ENCODE measurements around the gene VILL.

Gene VILL

DNA sequence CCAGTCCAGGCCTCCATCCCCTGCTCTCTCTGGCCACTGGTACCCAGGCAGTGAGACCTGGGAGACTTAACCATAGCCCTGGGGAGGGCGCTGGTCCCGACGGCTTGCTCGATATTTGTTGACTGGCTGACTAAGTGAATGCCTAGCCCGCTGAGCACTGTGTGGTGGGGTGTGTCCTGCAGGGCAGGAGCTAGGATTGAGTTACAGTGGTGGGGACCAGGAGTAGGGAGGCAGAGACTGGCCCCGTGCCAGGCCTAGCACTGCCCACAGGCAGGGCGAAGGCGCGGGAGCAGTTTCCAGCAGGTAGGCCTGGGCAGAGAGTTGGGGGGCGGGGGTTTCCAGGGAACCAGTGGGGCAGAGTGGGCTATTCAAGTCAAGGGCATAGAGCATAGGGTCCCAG lies at the start of gene VILL:
TSS of gene VILL (plus strand) at position 260 of the 400 bp plus-strand sequence. CDS start 2,887 bp downstream, outside the sequence.
- no peak for DNase-seq

DNA sequence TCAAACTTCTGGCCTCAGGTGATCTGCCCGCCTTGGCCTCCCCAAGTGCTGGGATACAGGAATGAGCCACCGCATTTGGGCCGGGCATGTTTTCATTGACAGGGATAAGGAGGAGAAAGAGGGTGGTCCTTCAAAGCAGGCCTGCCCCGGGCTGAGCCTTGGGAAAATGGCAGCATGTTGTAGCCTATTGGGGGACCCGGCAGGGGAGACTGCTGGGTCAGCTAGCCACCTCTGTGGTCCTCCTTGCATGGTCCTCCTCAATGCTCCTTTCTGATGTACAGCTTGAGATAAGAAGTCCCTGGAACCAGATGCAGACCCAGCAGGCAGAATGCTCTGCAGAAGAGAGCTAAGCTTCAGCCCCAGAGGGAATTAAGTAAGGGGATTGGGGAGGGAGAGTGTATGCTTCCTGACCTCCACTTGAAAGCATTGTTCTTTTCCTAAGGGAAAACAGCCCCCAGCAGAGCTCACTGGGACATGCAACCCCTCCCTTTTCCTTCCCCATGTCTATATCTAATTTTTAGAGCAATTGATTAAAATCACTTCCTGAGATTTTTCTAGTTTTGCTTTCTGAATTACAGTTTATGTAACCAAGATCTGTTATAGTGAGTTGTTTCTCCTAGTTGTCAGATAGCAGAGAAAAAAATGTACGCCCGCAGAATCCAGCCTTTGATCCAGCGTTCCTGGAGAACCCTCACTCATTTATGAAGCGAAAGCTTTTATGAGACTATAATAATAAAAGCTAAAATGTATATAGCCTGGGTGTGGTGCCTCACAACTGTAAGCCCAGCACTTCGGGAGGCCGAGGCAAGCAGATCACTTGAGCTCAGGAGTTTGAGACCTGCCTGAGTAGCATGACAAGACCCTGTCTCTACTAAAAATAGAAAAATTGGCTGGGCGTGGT lies 48.7 kb upstream of the VILL start:
- DNase-seq: no peak

DNA sequence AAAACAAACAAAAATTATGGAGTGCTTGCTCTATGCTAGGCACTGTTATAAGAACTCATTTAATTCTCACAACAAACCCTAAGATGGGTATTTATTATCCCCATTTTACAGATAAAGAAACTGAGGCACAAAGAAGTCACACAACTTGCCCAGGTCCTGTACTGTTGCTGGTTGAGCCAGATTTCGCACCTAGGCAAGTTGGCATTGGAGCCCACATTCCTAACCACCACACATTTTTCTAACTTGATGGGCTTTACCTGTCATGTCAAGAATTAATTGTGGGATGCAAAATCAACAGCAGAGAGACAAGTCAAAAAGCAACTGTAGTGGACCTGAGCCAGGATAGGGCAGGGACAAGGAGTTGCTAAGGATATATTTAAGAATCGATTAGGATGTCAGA lies 47.9 kb upstream of the VILL start:
- no peak for DNase-seq

DNA sequence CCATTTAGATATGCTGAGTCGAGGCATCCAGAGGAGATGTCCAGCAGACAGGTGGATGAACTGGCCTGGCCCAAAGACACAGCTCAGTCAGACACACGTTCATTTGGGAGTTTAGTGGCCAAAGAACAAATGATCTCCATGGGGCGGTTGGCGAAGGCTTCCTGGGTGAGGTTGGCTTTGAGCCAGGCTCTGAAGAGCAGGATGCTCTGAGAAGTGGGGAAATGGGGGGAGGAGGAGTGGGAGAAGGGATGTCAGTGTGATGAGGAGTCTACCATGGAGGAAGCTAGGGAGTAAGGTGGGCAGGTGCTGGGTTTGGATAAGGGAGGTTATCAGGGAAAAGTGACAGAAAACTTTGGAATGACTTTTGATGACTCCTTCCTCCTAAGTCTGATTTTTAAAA lies 47.5 kb upstream of the VILL start:
- no peak for DNase-seq

DNA sequence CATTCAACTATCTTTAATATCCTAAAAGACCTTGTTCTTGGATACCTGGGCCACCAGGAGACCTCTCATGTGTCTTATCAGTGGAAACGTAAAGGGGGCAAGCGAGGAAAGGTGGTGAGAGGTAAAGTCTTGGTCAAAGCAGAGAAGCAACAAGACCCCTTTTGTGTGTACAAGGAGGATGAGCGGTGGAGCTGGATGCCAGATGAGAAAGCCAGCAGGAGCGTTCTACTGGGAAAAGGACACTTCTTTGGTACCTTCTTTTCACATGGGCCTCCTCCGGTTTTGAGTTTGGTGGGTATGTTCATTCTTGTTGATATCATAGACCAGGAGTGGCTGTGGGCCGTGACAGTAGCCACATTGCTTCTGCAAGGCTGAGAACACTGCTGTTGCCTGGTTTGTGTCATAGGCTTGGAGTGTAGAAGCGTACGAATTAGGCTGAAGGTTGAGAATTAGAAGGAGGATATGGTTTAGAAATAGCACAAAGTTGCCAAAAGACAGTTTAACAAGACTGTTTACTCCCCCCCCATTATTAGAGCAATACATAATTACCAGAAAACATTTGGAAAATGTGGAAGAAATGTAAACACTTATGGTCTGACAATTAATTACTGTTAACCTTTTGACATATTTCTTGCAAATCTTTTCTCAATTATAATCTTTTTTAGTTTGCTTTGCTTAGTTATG lies 46.8 kb upstream of the VILL start:
- no peak for DNase-seq

DNA sequence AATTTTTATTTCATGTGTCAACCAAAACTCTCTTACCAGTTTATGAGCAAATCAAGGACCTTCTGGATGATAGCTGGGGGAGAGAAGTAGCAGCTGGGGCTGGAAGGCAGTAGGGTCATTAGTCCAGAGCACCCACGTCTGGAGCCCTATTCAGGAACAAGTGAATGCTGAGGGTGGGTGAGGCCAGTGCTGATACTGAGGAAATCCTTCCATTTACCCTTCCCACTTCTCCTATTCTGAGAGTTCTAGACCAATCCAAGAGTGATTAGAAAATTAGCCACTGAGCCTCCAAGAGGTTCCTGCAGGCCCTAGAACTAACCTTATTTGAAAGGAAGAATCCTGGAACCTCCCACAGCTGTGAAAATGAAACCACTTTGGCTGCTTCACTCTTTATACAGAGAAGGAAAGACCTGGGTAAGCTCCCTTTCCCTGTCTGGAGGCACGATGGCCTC lies 46.2 kb upstream of the VILL start:
- no peak for DNase-seq

DNA sequence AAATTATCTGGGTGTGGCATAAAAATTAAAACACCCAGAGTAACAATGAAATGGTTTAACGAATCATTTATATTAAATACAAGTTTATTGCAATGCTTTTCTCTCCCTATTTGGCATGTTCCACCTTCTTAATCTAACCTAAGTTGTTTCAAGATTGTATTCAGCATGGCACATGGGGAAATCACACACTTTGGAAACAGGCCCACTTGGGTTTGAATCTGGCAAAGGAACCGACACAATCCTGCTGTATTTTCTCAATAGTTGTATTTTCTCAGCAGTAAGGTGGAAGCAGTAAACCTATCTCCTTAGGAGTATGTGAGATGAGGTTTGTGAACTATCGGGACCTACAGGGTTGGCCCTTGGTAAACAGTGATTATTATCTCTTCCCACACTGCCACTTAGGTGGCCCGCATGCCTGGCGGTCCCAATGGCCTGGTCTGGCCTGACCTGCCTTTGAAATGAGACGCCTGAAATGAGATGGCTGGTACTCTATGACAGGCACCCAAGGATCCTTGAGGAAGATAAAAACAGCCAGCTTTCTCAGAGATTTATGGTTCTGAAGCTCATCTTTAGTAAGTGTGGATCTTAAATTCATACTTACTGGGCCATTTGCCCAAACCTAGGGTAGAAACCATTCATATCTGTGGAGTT lies 45.3 kb upstream of the VILL start:
- no peak for DNase-seq

DNA sequence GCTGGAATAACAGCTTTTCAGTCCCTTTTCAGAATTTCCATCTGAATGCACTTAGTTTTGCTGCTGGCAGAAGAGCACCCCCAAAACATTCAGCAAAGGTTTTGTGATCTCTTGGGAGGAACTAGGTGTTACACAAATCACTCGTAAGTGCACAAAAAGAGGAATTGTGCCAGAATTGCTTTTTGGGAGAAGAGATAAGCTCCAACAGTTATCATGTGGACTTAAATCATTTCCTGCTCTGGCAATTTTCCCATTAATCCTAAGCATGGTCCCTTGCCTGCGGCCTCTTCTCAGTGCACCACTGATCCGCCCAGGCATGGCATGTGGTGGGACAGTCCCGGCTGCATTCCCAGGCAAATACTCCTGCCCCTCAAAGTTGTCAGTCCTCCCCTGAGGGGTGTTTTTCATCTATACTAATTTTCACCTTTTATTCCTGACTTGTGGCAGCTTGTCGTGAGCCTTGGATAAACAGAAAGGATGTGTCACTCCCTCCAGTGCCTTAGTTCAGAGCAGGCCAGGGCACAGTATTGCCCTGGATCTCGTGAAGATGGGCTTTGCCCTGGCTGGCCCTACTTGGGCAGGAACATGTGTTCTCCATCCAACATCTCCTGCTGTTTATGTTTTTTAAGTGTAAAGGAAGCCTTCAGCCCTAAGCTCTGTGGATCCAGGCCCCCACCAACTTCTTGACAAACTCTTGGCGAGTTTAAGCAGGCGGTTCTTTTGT lies 44.6 kb upstream of the VILL start:
- DNase-seq: no peak

DNA sequence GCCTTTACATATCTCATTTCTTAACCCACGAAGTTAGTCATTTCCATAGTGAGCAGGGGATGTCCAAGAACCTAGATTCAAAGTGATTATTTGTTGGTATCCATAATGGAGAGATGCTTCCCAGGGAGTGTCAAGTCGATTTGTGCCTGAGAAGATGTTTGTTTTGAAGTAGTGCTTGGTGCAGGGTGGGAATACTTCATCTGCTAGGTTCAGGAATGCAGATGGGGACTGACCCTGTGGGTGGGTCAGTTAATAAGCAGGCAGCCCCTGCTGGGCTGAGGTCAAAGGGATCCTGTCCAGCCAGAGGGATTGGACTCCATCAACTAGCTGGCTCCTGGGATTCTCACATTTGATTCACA lies 44.1 kb upstream of the VILL start:
- DNase-seq: no peak

DNA sequence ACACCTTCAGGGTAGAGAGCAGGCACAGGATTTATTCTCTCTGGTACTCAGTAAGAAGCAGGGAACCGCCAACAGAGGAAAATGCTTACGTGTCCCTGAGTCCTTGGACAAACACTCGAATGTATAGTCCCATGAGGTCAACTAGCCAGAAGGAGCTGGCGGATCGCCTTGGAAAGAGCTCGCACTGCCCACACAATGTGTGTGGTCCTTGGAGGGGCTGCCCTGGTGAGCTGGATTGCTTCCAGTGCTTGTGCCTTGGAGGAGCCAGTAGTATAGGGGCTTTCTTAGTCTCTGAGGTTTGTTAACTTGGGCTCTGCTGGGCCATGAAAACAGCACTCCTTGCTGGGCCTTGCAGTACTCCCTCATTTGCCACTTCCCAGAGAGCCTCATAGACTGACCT lies 40.7 kb upstream of the VILL start:
- no peak for DNase-seq

DNA sequence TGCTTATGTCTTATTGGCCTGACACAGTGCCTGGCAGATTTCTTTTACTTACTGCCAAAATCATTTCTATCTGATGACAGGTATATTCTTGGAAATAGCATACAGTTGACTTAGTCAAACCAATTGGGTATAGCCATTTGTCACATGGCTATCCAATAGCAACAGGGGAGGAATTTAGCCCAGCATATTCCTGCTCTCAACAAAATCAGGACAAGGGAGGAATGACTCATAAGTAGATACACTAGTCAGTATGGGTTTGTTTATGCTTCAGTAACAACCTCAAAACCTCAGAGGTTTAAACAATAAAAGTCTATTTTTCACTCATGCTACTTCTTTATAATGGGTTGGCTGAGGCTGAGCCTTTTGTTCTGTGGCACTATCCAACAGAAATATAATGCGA lies 38.0 kb upstream of the VILL start:
- DNase-seq: no peak

DNA sequence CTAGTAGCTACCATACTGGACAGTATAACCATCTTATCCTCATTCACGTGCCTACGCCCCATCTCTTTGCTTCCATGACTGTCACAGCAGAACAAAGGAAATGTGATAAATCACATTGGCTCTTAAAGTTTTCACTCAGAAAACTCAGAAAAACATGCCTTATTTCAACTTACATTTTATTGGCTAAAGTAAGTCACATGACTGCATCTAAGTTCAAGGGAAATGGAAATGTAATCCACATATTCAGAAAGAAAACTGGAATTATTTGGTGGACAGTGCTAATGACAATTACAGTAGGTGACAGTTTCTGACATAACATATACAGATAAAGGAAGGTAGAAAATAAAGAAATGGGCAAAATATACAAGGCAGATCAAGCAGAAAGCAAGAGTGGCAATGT lies 37.4 kb upstream of the VILL start:
- DNase-seq: no peak

DNA sequence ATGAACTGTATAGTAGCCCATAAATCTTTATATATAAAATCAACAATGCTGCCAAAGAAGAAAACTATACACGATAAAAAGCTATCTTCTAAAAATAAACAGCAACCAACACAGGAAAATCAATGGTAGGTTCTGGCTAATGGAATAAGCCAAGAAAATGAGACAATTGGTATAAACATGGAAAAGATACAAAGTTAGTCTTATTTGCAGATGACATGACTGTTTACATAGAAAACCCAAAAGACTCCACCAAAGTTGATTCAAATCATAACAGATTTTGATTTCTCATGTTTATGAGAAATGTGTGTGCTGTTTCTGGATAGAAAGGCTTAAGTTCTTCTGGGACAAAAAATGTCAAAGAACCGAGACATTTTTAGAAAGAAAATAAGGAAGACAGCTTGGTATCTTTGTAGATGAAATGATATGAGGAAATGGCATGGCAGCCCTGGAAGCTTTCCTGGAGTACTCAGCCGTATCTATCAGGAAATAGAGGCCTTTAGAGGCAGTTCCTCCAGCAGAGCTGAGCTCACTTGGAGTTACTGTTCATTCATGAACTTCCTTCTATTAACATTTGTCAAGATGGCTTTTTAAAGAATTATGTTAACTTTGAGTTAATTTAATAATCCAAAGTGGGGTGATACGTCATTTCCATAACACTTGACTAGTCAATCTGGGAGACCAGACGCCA lies 36.7 kb upstream of the VILL start:
- DNase-seq: no peak

DNA sequence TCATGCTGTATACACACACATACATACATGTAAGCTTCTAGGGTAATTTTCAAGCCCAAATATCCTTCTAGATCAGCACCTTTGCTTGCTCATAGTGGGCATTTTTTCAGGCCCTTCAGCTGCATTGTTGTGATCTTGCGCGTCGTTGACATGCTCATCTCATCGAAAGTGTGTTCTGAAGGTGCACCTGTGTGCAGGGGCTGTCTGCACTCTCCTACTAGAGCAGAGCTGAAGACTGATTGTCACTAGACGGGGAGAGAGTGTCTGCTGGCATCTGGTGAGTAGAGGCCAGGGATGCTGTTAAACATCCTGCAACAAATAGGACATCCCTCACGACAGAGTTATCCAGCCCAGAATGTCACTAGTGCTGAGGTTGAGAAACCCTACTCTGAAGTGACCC lies 35.7 kb upstream of the VILL start:
- no peak for DNase-seq

DNA sequence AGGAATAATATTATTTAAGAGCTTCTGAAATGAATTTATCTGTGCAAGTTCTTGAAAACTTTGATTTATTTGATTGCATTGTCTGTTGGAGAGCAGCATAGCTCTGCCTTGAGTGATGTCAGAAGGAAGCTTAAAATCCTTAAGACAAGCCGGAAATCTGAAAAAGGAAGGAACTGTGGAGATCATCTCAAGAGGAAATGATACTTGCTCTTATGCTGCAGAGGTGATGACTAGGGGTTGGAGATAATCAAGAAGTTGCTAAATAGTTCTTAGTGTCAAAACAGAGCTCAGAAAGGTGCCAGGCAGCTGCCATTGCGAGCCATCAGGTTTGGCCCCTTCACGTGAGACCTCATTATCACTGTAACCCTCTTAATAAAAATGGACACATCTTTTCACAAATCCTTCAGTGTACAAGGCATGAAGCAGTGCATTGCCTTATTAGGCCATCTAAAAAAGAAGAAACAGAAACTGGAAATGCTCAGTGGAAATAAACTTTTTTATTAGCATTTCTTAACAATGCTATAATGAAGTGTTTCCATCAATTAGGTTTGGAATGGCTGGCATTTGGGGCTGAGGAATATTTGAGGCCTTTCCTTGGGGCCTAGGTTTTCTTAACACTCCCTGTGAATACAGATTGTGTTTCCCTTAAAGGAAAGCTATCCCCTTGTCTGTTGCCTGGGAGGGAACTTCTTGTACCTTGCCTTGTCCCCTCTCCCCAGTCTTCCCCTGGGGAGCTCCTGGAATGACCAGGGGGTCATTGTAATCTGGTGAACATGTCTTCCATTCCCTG lies 34.5 kb upstream of the VILL start:
- DNase-seq: no peak

DNA sequence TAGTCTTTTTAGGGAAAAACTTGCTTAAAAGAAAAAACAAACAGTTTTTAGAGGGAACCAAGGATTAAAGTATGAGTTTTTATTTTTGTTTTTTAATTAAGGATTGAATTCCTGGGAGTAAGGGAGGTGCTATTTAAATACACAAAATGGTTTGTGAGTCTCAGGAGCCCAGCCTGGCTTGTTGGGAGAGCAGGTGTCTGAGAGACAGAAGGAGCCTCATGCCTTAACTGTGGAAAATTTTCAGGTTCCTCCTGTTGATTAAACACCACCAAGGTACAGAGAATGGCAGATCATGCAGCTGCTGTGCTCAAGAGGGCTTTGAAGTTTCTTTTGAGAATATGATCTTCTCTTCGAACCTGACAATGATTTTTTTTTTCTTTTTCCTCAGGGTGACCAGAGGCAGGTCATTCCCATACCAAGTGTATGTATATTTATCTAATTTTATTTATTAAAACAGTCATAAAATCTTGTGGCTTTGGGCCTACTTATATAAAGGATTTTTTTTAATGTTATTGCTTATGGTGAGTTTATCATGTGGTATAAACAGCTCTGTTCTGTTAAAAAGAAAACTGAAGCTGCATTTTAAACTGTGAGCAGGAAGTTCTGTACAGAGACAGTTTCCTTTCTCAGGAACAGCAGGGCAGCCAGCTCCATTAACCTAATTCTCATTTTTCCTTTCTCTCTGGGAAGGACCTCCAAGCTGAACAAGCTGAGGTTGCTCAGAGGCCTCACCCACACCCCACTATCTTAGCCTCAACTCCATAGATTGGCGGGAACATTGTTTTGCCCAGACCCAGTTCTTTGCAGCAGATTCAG lies 33.7 kb upstream of the VILL start:
- no peak for DNase-seq

DNA sequence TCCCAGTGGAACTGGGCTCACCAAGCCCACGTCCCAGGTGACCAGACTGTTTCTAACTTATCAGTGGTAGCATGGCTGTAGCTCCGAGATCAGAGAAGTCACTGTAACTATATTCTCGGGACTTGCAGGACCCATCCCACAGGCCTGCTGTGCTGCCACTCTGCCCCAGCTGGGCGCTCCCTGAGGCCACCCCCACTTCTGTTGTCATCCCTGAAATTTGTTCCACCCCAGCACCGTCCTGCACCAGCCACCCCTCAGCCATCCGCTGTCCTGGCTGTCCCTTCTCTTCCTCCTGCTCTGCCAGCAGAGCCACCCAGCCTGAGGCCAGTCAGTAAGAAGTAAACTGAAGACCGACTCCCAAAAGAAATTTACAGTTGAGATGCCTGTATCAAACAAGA lies 33.0 kb upstream of the VILL start:
- DNase-seq: no peak

DNA sequence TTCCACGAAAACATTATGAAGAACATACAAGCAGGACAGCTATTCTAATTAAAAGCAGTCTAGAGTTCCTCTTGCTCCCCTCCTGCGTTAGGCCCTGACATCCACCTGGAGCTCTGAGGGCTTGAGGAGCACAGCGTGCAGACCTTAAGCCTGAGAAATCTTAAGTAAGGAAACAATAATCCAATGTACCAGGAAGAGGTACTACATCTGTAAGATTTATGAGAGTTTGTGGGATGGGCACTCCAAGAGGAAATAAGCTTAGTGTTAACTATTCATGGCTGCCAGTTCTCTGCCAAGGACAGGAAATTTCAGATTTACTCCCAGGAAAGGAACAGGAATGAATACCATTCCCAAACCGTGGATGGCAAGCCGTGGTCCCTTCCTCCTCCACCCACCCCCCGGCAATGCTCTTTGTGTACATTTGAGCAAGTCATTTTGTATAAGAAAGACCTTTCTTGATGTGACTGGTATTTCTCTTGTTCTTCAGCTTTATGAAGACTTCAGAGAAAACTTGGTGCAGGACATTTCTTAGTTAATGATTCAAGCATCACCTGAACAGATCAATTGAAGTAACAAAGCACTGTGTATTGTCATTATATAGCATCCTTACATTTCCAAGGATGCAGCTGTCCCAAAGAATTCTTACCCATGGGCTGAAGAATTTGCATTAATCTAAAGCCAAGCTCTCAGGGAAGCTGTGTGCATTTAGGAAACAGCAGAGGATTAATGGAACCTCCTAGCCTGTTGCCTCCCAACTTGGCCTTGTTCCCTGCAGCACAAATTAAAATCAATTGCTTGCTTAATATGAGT lies 28.8 kb upstream of the VILL start:
- no peak for DNase-seq

DNA sequence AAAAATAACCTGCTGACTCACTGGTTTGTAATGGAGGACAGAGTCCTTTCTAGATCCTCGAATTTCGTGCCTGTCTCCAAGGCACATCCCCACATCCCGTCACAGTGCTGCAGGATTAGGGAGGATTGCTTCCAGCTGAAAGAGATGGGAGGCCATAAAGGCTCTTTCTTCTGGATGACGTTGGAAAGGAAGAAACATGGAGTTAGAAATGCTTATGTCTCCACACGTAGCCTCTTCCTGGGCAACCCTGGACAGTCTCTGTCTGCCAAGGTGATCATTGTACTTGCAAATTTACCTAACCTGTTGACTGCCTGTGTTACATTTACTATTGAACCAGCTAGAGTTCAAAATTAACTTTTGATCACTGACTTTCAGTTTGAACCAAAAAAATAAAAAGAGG lies 27.6 kb upstream of the VILL start:
- DNase-seq: no peak

DNA sequence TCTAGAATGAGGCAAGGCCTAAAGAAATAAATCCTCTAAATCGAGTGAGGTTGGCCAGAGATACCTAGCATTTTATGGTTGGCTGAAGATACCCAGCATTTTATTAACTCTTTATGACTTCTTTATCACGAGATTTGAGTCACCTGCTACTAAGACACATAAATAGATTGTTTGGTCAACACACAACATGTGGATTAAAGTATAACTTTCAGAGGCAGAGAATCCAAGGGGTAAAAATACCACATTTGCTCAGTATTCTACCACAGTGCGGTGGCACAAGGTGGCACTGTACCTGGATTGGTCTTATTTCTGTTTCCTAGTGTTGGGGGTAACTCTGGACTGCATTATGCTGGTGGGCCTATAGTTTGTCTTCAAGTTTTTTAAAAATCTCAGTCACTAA lies 27.0 kb upstream of the VILL start:
- no peak for DNase-seq

All from CD4-positive, alpha-beta T cell treated with Interleukin-6 for 4 hours (primary cell).